Measurements from ENCODE around the gene TSPAN10.
A peak's percentile ranks its signal among the peaks of the same experiment; 100 is the strongest.

TSPAN10 gene

GRCh38 chr17:81652906-81653771, 16.1 kb downstream of the TSPAN10 start:
- Histone ChIP-seq H3K4me3 (ENCODE audit: low read depth, low read length) (peak overlapping the region; percentile 37), H3K9ac (ENCODE audit: low read depth, low read length) (peak overlapping the region; percentile 37), H3K27me3 (ENCODE audit: control insufficient read depth, insufficient read depth, low read length) (peaks cover 8% of the 10 kb centered on the region), H3K4me1 (ENCODE audit: control insufficient read depth, insufficient read depth, low read length) (no peaks in the 10 kb centered on the region), H3K36me3 (ENCODE audit: control insufficient read depth, insufficient read depth, low read length) (no peaks in the 10 kb centered on the region), H3K9me3 (ENCODE audit: control insufficient read depth, insufficient read depth, low read length) (no peaks in the 10 kb centered on the region)

GRCh38 chr17:81655378-81656117, 18.6 kb downstream of the TSPAN10 start:
- H3K27me3 ChIP-seq (ENCODE audit: control insufficient read depth, insufficient read depth, low read length), result no peaks in the 10 kb centered on the region
- no peaks in the 10 kb centered on the region for H3K9me3 ChIP-seq (ENCODE audit: control insufficient read depth, insufficient read depth, low read length)
- no peaks in the 10 kb centered on the region for H3K4me1 ChIP-seq (ENCODE audit: control insufficient read depth, insufficient read depth, low read length)
- no peaks in the 10 kb centered on the region for H3K36me3 ChIP-seq (ENCODE audit: control insufficient read depth, insufficient read depth, low read length)
- H3K4me3 ChIP-seq (ENCODE audit: low read depth, low read length), result no peak overlapping the region
- H3K9ac ChIP-seq (ENCODE audit: low read depth, low read length), result no peak overlapping the region

GRCh38 chr17:81656118-81656743, 19.2 kb downstream of the TSPAN10 start, which contains the start of gene PDE6G:
Gene PDE6G (minus strand): TSS chr17:81656542. CDS start chr17:81653305, 3,237 bp downstream.
- Histone ChIP-seq H3K4me3 (ENCODE audit: low read depth, low read length) (no peak within 1 kb of the TSS), H3K9ac (ENCODE audit: low read depth, low read length) (no peak within 1 kb of the TSS), H3K4me1 (ENCODE audit: control insufficient read depth, insufficient read depth, low read length) (no peaks in the 10 kb centered on the region)

GRCh38 chr17:81656835-81657234, 19.8 kb downstream of the TSPAN10 start:
- H3K4me1 ChIP-seq (ENCODE audit: control insufficient read depth, insufficient read depth, low read length), result no peaks in the 10 kb centered on the region
- H3K27me3 ChIP-seq (ENCODE audit: control insufficient read depth, insufficient read depth, low read length), result no peaks in the 10 kb centered on the region
- no peak overlapping the region for H3K4me3 ChIP-seq (ENCODE audit: low read depth, low read length)
- H3K9ac ChIP-seq (ENCODE audit: low read depth, low read length), result no peak overlapping the region
- no peaks in the 10 kb centered on the region for H3K36me3 ChIP-seq (ENCODE audit: control insufficient read depth, insufficient read depth, low read length)
- H3K9me3 ChIP-seq (ENCODE audit: control insufficient read depth, insufficient read depth, low read length), result no peaks in the 10 kb centered on the region

More at GRCh38 chr17:81656118-81656743, 19.2 kb downstream of the TSPAN10 start, which contains the start of gene PDE6G:
- no peaks in the 10 kb centered on the region for H3K36me3 ChIP-seq (ENCODE audit: control insufficient read depth, insufficient read depth, low read length)
- H3K27me3 ChIP-seq (ENCODE audit: control insufficient read depth, insufficient read depth, low read length), result no peaks in the 10 kb centered on the region
- H3K9me3 ChIP-seq (ENCODE audit: control insufficient read depth, insufficient read depth, low read length), result no peaks in the 10 kb centered on the region

GRCh38 chr17:81659038-81659437, 22.0 kb downstream of the TSPAN10 start:
- Histone ChIP-seq H3K36me3 (ENCODE audit: control insufficient read depth, insufficient read depth, low read length) (peaks cover 2% of the 10 kb centered on the region), H3K9ac (ENCODE audit: low read depth, low read length) (no peak overlapping the region), H3K9me3 (ENCODE audit: control insufficient read depth, insufficient read depth, low read length) (no peaks in the 10 kb centered on the region), H3K4me3 (ENCODE audit: low read depth, low read length) (no peak overlapping the region), H3K4me1 (ENCODE audit: control insufficient read depth, insufficient read depth, low read length) (no peaks in the 10 kb centered on the region), H3K27me3 (ENCODE audit: control insufficient read depth, insufficient read depth, low read length) (no peaks in the 10 kb centered on the region)

- Histone ChIP-seq H3K36me3 (ENCODE audit: control insufficient read depth, insufficient read depth, low read length) (peaks cover 8% of the 10 kb centered on the region), H3K4me3 (ENCODE audit: low read depth, low read length) (no peak overlapping the region), H3K9ac (ENCODE audit: low read depth, low read length) (no peak overlapping the region), H3K9me3 (ENCODE audit: control insufficient read depth, insufficient read depth, low read length) (no peaks in the 10 kb centered on the region), H3K4me1 (ENCODE audit: control insufficient read depth, insufficient read depth, low read length) (peaks cover under 1% of the 10 kb centered on the region), H3K27me3 (ENCODE audit: control insufficient read depth, insufficient read depth, low read length) (no peaks in the 10 kb centered on the region)
Observed at GRCh38 chr17:81660441-81660840, 23.4 kb downstream of the TSPAN10 start.

GRCh38 chr17:81662002-81662401, 25.0 kb downstream of the TSPAN10 start:
- Histone ChIP-seq H3K27me3 (ENCODE audit: control insufficient read depth, insufficient read depth, low read length) (no peaks in the 10 kb centered on the region), H3K9ac (ENCODE audit: low read depth, low read length) (no peak overlapping the region), H3K4me3 (ENCODE audit: low read depth, low read length) (no peak overlapping the region), H3K4me1 (ENCODE audit: control insufficient read depth, insufficient read depth, low read length) (peaks cover 4% of the 10 kb centered on the region), H3K36me3 (ENCODE audit: control insufficient read depth, insufficient read depth, low read length) (peaks cover 8% of the 10 kb centered on the region), H3K9me3 (ENCODE audit: control insufficient read depth, insufficient read depth, low read length) (no peaks in the 10 kb centered on the region)

- Histone ChIP-seq H3K4me3 (ENCODE audit: low read depth, low read length) (no peak overlapping the region), H3K9me3 (ENCODE audit: control insufficient read depth, insufficient read depth, low read length) (no peaks in the 10 kb centered on the region), H3K36me3 (ENCODE audit: control insufficient read depth, insufficient read depth, low read length) (peaks cover 12% of the 10 kb centered on the region), H3K9ac (ENCODE audit: low read depth, low read length) (no peak overlapping the region), H3K4me1 (ENCODE audit: control insufficient read depth, insufficient read depth, low read length) (peaks cover 4% of the 10 kb centered on the region), H3K27me3 (ENCODE audit: control insufficient read depth, insufficient read depth, low read length) (no peaks in the 10 kb centered on the region)
Observed at GRCh38 chr17:81664051-81664470, 27.1 kb downstream of the TSPAN10 start.

GRCh38 chr17:81665205-81666091, 28.5 kb downstream of the TSPAN10 start:
- Histone ChIP-seq H3K4me1 (ENCODE audit: control insufficient read depth, insufficient read depth, low read length) (peaks cover 4% of the 10 kb centered on the region), H3K9me3 (ENCODE audit: control insufficient read depth, insufficient read depth, low read length) (no peaks in the 10 kb centered on the region), H3K9ac (ENCODE audit: low read depth, low read length) (peak overlapping the region; percentile 89), H3K27me3 (ENCODE audit: control insufficient read depth, insufficient read depth, low read length) (no peaks in the 10 kb centered on the region), H3K4me3 (ENCODE audit: low read depth, low read length) (peak overlapping the region; percentile 96), H3K36me3 (ENCODE audit: control insufficient read depth, insufficient read depth, low read length) (peaks cover 24% of the 10 kb centered on the region)

GRCh38 chr17:81666092-81666341, 29.0 kb downstream of the TSPAN10 start:
- Histone ChIP-seq H3K9me3 (ENCODE audit: control insufficient read depth, insufficient read depth, low read length) (no peaks in the 10 kb centered on the region), H3K36me3 (ENCODE audit: control insufficient read depth, insufficient read depth, low read length) (peaks cover 25% of the 10 kb centered on the region), H3K27me3 (ENCODE audit: control insufficient read depth, insufficient read depth, low read length) (no peaks in the 10 kb centered on the region), H3K9ac (ENCODE audit: low read depth, low read length) (peak overlapping the region; percentile 89), H3K4me1 (ENCODE audit: control insufficient read depth, insufficient read depth, low read length) (peaks cover 4% of the 10 kb centered on the region), H3K4me3 (ENCODE audit: low read depth, low read length) (peak overlapping the region; percentile 96)
